Dedifferentiated amniotic fluid mesenchymal stem cell (primary cell): ENCODE results near the gene GCG.

Experiments used
- DNase-seq: peaks from one replicate; pipeline ENCODE4 v3.0.0-alpha.2; 2016; ENCODE audit errors: extremely low spot score

The GCG gene

GRCh38 chr2:162100579-162100978 lies 51.5 kb downstream of the GCG start:
- no peak for DNase-seq

DNA sequence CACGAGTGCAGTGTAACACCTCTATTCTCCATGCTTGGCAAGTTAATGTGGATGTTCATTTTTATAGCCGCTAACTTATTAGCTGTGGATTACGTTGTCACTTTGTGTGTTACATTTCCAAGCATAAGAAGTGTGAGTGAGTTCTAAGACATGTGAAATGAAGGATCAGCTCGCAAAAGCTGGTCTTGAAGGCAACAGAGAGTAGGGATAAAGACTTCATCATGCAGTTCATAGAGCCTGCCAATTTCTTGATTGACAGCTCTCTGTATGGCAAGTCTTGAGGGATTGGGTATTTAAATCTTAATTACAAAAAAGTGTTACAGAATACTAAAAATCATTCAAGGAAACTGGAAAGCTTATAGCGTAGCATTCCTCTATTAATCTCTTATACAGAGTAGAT lies 52.2 kb downstream of the GCG start:
- DNase-seq: no peak
